HG03565 (cell line): ENCODE measurements around the gene FHIT.
"Not testable (repeated sequence)": the region's sequence is repeated elsewhere in the genome, so short reads cannot be mapped to it uniquely, and the experiment has no call there.

Source experiments
- ATAC-seq: cut with Tn5 transposase; IDR thresholded peaks from one replicate; pipeline ENCODE4 v1.9.1; 2021; ENCODE audit warnings: mild to moderate bottlenecking, moderate library complexity; ENCODE audit not compliant: unreplicated experiment

Gene FHIT

GRCh38 chr3:61117045-61117898 is 134.0 kb downstream of the FHIT start:
- no peak for ATAC-seq

- no peak for ATAC-seq
Measured at GRCh38 chr3:61114316-61114953, 136.8 kb downstream of the FHIT start.

GRCh38 chr3:61111825-61112224 is 139.4 kb downstream of the FHIT start:
- ATAC-seq: peak; percentile 58

GRCh38 chr3:61110576-61110975 is 140.7 kb downstream of the FHIT start:
- no peak for ATAC-seq

- ATAC-seq: no peak
Measured at GRCh38 chr3:61108247-61109019, 142.8 kb downstream of the FHIT start.

- no peak for ATAC-seq
Measured at GRCh38 chr3:61094608-61095007, 156.6 kb downstream of the FHIT start.

GRCh38 chr3:61093364-61093763 is 157.9 kb downstream of the FHIT start:
- ATAC-seq: no peak

GRCh38 chr3:61092870-61093269 is 158.4 kb downstream of the FHIT start:
- ATAC-seq: no peak

GRCh38 chr3:61090389-61091169 is 160.7 kb downstream of the FHIT start:
- no peak for ATAC-seq

GRCh38 chr3:61087465-61087864 is 163.8 kb downstream of the FHIT start:
- ATAC-seq: no peak

GRCh38 chr3:61081554-61081953 is 169.7 kb downstream of the FHIT start:
- ATAC-seq: no peak

- no peak for ATAC-seq
Measured at GRCh38 chr3:61080737-61081445, 170.4 kb downstream of the FHIT start.

GRCh38 chr3:61078048-61078752 is 173.1 kb downstream of the FHIT start:
- no peak for ATAC-seq

- ATAC-seq: no peak
Measured at GRCh38 chr3:61077551-61077950, 173.7 kb downstream of the FHIT start.

GRCh38 chr3:61074783-61075182 is 176.5 kb downstream of the FHIT start:
- ATAC-seq: no peak

GRCh38 chr3:61073566-61074165 is 177.6 kb downstream of the FHIT start:
- no peak for ATAC-seq

- no peak for ATAC-seq
Measured at GRCh38 chr3:61068084-61068483, 183.2 kb downstream of the FHIT start.

GRCh38 chr3:61066800-61067199 is 184.5 kb downstream of the FHIT start:
- ATAC-seq: peak; percentile 65

GRCh38 chr3:61066222-61066621 is 185.0 kb downstream of the FHIT start:
- ATAC-seq: not testable (repeated sequence)
